Measurements from ENCODE around the gene ADGRL1.
A peak's percentile ranks its signal among the peaks of the same experiment; 100 is the strongest.

Gene ADGRL1

DNA sequence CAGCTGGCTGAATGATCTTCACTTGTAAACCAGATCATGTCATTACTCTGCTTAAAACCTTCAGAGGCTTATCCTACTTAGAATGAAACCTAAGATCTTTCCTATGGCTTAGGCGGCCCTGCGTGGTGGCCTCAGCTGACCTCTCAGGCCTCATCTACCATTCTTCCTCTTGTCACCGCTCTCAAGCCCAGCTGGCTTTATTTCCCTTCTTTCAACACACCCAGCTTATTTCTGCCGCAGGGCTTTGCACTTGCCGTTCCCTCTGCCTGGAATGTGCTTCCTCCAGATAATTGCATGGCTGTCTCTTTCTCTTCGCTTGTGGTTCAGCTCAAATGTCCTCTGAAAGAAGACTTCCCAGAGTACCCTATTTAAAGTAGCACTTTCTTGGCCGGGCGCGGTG is 66.0 kb downstream of the ADGRL1 start:
- no peak for DNase-seq (ENCODE audit: low read depth in 2 of 2)

DNA sequence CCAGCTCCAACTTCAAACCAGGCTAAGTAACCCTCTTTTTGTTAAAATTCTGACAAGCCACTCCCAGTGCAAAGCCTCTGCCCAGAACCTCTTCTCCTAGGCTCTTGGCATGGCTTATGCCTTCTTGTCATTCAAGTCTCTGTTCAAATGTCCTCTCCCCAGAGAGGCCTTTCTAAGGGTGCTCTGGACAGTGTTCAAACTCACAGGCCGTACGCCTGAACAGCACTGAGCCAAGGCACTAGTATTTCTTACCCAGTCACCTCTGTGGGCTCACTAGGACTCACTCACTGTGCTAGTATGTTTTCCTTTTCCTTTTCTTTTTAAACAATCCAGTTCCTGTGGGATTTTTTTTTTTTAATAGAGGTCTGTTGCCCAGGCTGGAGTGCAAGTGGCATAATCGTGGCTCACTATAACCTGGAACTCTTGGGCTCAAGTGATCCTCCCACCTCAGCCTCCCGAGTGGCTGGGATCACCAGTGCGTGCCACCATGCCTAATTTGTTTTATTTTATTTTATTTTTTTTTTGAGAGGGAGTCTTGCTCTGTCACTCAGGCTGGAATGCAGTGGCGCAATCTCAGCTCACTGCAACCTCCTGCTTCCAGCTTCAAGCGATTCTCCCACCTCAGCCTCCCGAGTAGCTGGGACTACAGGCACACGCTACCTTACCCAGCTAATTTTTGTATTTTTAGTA is 67.2 kb downstream of the ADGRL1 start:
- no peak for DNase-seq (ENCODE audit: low read depth in 2 of 2)

DNA sequence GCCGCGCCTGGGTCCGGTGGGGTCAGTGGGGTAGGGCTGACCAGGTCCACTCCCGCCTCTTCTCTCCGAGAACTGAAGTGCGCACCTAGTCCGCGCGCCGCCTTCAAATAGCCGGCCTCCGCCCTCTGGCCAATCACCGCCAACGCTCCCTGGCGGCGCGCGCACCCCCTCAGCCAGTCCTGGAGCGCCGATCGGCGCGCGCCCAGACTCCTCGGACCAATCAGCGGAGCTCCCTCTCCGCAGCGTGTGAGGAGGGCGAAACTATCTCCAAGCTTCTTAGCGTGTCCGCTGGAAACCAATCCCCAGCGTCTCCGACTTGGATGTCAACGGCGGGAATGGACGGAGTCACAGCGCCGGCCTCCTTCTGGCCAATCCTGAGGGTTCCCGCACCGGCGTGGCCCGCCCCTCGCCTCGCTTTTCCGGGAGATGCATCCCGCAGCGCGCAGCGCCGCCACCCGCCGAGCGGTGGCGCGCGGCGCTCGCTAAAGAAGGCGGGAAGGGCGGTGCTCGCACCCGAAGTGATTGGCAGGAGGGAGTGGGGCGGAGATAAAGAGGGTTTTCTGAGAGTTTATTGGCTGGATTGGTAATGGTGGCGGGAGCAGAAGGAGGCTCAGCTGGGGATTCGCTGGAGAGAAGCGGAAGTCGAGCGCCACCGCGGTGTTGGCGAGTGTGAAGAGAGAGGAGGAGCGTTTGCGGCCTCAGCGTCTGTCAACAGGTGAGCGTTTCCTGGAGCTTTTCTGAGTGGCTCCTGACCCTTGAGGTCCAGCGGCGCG is 69.3 kb downstream of the ADGRL1 start, which contains the start of gene ASF1B:
Gene ASF1B, minus strand, starts transcription at position 81 of the 773 bp plus-strand sequence. CDS start 133 bp downstream, outside the sequence.
- peak; percentile 94 to 96 for DNase-seq (ENCODE audit: low read depth in 2 of 2)

DNA sequence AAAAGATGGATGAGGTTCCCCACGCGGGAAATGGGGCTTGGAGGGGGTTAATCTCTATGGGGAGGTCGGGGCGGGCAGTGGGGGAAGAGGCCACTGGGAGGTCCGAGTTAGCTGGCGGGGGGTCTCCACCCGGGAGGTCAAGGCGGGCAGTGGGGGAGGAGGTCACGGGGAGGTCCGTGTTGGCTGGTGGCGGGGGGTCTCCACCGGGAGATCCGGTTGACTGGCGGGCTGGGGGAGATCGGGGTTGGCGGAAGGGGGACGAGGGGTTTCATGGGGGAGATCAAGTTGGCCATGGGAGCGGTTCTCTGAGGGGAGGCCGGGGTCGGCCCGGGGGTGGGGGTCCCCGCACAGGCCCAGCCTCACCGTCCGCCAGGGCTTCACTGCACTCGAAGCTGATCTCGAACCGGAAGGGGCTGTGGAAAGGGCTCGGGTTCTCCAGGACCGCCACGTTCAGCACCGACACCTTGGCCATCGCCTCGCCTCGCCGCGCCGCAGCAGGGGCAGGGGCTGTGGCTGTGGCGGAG is 69.9 kb downstream of the ADGRL1 start:
- no peak for DNase-seq (ENCODE audit: low read depth in 2 of 2)

DNA sequence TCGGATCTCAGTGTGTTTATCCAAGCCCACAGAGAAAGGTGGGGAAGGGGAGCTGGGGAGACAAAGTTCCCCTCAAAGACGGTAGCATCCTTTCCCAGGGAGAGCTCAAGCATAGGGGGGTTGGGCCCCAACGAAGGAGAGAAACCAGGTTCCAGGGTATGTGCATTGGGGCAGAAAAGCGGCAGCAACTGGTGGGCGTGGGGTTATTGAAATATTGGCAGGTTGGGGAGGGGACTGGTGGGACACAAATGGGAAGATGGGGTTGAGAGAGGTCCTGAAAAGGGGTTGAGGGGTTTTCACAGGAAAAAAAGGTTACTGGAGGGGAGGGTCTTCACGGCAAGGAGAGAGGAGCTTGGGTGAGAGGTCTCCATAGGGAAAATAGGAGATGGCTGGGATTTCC is 70.6 kb downstream of the ADGRL1 start:
- DNase-seq (ENCODE audit: low read depth in 2 of 2) = no peak

DNA sequence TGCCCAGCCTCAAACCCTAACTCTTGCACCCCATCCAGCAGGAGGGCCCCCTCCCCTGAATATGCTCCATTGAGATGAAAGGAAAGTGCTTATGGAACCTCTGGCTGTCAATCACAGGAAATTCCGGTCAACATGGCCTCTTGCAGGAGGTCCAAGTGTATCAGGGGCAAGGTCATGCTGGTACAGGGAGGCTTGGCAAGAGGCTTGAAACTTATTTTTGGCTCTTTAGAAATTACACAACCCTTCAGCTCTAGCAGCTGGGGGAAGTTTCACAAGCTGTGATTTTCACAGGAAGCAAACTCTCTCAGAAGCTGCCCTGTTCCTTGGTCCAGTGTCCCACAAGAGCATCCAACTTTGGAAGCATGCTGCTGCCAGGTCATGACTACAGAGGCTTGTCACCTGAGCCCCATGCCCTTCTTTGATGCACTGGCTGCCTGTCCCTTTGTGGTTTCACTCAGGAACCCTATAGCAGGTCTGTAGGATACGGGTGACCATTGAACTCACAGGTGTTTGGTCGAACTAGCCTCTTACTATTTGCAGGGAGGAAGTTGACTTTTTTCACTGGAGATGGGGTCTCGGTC is 78.0 kb downstream of the ADGRL1 start:
- no peak for DNase-seq (ENCODE audit: low read depth in 2 of 2)

DNA sequence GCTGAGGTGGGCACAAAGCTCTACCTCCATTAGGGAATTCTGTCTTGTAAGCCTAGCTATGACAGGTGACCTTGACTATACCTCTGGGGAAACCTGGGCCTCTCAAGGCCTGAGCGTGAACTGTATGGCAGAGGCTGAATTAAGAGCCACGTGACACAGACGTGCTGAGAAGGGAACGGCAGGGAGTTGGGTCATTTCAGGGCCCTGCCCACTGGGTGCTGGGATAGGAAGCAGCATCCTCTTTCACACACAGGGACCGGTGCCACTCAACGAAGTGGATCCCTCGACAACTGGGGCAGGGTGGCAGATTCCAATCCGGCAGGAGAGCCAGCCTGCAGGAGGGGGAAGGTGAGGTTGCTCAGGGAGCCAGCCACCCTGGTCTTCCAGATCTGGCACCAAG is 78.8 kb downstream of the ADGRL1 start:
- DNase-seq (ENCODE audit: low read depth in 2 of 2) = no peak

DNA sequence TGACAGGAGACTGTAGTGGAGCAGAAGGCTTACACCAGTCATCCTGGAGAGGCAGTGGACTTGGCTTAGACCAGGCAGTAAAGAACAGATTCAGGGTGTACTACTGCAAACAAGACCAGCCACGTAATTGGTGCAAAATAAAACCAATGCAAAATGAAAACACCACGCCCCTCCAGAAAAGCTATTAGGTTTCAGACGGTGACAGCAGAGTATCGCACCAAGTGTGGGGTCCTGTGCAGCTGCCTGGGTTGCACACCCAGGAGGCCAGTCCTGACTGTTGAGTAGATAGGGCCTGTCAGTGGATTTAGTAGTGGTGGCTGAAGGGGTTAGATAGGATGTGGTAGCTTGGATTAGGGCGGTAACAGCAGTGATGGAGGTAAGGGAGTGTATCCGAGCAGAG is 83.0 kb downstream of the ADGRL1 start:
- DNase-seq (ENCODE audit: low read depth in 2 of 2) = no peak

DNA sequence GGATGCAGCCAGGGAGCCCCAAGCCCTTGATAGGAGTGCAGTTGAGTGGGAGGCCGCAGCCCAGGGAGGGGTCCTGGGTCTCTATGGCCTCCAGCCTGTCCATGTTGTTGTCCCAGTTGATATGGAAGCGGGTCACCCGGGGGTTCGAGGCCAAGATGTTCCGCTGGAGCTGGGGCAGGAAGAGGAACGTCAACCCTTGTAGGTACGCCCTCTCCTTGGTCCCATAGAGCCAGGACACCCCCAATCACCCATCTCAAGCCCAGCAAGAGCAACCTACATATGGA is 85.5 kb downstream of the ADGRL1 start:
- no peak for DNase-seq (ENCODE audit: low read depth in 2 of 2)

DNA sequence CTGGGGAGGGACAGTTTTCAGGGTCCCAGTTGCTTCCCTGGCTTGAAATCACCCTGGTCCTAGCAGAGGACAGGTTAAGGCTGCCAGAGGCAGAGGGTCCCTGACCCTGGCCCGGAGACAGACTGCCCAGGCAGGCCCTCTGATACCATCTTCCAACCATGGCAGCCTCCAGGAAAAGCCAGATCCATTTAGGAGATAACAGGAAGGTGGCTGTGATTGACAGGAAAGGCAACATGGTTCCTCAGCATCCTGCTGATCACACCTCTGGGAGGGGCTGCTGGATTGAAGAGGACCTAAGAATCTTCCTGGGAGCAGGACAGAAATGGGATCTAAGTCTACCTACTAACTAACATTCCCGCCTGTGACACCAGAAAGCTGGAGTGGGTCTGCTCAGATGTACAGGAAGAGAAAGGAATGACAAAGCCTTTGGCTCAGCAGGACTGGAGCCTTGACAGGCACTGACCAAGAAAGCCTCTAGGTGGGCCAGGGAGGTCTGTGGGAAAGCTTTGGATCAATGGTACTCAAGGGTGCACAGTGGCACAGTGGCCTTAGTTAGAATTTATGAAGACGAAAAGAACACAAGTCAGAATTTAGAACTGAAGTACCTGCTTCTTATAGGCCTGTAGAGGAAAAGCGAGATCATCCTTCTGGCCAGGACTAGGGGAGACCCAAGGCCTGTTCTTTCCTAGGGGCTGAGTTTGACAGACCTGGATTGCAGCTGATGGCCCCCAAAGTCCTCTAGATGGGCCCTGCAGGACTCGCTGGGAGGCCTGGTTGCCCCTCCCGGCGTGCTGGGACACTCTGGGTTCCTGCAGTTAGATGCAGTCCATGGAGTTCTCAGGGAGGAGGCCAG is 86.1 kb downstream of the ADGRL1 start:
- DNase-seq (ENCODE audit: low read depth in 2 of 2) = no peak

DNA sequence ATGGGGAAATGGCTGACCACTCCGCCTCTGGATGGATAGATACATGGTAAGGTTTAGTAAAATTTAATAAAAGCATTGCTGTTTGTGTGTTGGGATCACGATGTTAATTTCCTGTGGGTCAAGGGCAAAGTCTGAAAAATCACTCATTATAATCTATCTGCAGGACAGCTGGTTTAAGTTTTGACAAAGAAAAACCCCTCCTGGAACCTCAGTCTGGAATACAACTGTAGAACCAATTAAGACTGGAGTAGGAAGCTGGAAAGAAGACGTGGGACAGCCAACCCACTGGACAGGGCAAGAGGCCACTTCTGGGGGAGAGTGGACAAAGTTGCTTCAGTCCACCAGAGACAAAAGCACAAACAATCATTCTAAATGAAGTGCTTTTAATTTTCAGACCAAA is 86.8 kb downstream of the ADGRL1 start:
- DNase-seq (ENCODE audit: low read depth in 2 of 2) = no peak

DNA sequence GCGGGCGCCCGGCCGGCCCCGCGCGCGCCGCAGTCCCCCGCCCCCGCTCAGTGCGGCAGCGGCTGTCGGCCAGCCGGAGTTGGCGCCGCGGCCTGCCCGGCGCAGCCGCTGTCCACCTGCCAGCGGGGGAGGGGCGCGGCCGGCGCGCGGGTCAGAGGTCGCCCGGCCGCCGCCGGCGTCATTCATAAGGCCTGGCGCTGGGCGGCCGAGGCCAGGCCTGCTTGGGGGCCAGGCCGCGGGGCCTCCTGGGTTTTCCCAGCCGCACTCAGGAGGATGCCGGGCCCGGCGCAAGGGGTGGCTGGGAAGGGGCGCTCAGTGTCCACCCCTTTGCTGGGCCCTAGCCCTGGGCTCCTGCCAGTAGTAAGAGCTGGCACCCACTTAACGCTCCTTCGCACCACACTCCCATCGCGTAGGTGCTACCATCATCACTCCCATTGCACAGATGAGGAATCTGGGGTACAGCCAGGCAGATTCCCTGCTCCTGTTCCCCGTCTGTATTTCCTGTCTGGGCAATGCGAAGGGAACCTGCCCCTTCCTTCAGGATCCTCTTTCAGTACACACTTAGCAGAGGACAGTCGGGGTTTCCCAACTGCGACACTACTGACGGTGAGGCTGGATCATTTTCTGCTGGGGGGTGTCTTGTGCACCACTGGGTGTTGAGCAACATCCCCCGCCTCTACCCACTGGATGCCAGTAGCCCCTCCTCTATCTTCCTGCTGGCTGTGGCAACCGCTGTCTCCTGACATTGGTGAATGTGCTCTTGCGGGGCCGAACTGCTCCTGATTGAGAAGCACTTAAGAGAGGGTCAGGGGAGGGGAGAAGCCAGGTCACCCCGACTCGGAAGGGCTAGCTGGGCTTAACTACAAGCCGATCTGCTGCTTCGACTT is 87.6 kb downstream of the ADGRL1 start:
- DNase-seq (ENCODE audit: low read depth in 2 of 2) = no peak

DNA sequence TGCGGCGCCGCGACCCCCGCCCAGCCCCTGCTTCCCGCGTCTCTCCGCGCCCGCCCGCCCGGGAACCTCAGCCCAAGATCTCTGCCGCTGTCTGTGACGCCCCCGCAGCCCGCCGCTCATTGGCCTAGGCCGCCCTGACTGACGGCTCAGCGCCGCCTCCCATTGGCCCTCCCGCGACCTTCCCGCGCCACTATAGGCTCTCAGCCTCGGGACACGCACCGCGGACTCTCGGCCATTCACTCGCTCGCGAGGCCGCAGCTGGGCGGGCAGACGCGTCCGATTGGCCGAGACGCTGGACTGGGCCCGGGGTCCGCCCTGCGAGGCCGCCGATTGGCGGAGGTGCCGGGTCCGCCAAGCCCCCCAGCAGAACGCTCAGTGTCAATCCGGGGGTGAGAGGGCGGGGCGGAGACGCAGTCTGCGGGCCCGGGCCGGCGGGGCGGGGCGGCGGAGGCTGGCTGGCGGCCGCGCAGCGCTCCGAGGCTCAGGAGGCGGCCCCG is 88.3 kb downstream of the ADGRL1 start, which contains the start of gene PRKACA:
Gene PRKACA, minus strand, starts transcription at position 95 of the 497 bp plus-strand sequence. CDS start 215 bp downstream, outside the sequence.
- DNase-seq (ENCODE audit: low read depth in 2 of 2) = peak; percentile 97 to 99

DNA sequence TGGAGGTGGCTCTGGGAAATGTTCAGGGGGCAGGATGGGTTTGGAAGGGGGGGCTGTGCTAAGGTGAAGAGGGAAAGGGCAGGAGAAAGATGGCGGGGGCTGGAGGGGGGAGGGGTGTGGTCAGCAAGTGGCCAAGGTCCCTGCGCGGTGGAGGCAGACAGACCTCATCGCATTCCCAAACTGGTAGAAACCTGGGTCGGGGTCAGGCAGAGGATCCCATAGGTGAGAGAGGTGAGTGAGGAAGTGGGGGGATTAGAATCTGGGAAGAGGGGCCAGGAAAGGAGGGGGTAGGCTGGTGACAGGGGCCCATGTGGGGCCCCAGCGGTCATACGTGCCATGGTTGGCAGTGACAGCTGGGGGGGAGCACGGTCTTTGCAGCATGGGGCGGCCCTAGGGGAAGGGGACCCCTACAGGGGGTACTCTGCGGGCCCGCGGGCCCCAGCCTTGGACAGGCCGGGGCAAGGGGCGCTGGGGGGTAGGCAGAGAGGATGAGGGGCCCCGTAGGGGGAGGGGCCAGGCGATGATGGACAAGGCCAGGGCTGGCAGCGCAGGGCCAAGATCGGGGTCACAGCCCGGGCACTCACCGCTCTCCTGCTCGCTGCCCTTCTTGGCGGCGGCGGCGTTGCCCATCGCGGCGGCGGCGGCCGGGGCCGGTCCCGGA is 88.9 kb downstream of the ADGRL1 start:
- DNase-seq (ENCODE audit: low read depth in 2 of 2) = no peak

DNA sequence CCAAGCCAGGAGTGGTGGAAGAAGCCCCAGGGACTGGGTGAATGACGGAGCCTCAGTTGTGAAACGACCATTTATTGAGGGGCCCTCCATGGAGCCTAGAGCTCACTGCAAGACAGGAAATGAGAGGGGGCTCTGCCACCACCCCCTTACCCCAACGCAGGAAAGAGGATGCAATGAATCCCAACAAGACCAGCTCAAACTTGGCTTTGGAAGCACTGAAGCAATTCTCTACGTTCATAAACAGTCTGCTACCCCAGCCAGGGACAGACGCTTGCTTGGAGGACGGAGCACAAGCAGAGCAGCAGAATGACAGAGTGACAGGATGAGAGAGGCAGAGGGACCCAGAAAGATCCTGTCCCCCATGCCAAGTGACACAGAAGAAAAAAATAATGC is 89.4 kb downstream of the ADGRL1 start:
- no peak for DNase-seq (ENCODE audit: low read depth in 2 of 2)

DNA sequence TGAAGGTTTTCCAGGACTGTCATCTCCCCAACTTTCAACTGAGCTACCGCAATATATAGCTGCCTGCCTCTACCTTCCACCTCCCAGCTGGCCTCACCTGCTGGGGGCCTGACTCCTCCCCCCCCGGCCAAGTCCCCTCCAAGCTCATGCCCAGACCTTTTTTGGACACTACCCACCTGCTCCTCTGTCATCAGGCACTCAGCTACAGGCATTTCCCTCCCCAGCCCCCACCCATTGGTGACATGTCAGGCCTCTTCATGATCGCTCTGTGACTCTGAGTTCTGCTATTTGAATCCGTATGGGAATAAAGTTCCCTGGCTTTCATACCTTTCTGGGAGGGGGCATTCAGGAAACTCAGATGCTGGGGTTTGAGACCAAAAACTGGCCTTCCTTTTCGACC is 90.2 kb downstream of the ADGRL1 start:
- no peak for DNase-seq (ENCODE audit: low read depth in 2 of 2)

DNA sequence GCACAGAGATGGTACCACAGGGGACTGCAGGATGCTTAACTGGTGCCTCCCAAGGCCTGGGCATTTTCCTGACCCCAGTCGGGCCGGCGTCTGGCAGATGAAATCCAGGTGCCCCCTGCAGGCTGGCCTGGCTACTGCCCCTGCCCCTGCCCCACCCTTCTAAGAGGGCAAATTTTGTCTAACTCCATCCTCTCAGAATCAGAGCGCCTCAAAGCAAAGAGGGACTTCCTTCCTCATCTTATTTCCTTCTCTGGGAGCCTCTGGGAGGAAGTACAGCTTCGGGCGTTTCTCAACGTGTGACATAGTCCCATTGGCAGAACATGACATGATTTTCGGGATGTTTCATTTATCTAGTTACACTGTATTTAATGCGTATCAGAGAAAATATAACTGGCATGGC is 91.1 kb downstream of the ADGRL1 start:
- peak; percentile 36 to 44 for DNase-seq (ENCODE audit: low read depth in 2 of 2)

DNA sequence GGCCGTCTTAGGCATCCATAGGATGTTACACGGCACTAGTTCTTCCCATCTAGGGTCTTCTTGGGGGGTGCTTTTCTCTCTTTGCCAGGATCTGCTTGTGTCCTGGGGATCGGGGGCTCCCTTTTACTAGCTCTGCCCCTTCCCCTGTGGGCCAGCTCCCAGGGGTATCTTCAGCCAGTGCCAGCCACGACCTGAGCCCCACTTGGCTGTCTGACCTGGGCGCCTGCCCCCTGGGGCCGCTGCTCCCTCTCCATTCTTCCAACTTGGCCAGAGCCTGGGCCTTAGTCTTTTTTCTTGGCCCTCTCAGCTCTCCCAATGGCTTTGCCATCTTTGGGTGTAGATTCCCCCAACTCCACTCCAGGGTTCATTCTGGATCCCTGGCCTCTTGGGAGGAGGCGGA is 91.5 kb downstream of the ADGRL1 start:
- no peak for DNase-seq (ENCODE audit: low read depth in 2 of 2)

DNA sequence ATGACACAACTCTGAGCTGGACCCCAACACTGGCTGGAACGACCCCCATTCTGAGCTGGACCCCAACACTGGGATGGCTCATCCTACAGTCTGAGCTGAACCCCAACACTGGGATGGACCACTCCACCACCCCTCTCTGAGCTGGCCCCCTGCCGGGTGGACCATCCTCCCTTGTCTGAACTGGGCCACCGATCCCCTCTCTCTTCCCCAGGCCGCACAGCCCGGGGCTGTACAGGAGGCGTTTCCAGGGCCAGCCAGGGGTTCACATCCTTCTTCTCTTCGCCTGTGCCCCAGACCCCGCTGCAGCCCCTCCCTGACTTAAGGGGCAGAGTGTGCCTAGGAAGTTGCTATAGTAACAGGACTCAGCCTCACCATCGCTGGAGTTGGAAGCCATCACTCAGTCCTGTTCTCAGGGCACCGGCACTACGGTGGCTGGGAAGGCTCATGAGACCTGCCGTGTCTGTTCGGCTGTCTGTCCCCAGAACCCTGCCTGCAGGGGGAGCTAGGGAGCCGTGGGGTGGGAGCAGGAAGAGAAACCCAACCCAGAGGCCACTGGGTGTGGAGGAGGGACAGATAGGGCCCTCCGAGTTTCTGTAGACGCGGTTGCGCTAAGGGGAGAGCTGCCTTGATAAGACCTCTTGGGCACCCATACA is 92.1 kb downstream of the ADGRL1 start:
- DNase-seq (ENCODE audit: low read depth in 2 of 2) = peak; percentile 45 to 60

All from stimulated activated CD8-positive, alpha-beta memory T cell treated with anti-CD3 and anti-CD28 coated beads, Interleukin-2, amount 100 ng/mL, for 48 hours (primary cell).